IPS DF 4.7 (cell line): ENCODE results near the gene TSPAN18.

ENCODE experiments used
- DNase-seq: peaks from one replicate; pipeline ENCODE4 v3.0.0-alpha.2; 2013; ENCODE audit warnings: low spot score; ENCODE audit errors: extremely low read depth

The TSPAN18 gene

DNA sequence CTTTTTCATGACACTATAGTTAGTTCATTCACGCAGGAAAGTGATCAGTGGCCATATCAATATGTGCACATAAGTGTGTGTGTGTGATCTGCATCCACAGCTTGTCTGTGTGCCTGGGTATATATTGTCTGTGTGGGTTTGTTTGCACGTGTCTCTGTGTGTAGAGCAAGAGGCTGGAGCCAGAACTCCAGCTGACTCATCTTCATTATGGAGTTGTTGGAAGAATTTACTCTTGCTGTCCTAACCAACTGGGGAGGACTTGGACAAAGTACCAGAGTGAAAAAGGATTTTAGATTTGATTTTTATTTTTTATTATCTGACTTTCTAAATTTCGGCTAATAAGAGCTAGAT is 160.0 kb downstream of the TSPAN18 start:
- no peak for DNase-seq

DNA sequence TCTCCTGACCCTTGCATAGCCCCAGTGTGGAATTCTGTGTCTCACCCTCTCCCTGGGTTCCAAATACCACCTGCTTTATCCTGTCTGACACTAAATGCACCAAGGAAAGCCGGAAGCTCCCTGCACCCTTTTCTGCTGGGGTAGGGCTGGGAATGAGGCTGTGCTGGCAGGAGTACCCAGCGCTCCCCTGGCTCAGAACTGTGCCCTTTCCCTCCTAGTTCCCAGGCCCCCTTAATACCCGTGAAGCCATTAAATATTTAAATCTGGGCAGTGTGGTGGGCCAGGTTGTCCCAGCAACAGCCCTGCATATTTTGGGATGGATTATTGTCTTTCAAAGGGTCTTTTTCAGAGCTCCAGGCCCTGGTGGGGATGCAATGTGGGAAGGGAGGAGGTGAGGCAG is 160.9 kb downstream of the TSPAN18 start:
- DNase-seq, result no peak

DNA sequence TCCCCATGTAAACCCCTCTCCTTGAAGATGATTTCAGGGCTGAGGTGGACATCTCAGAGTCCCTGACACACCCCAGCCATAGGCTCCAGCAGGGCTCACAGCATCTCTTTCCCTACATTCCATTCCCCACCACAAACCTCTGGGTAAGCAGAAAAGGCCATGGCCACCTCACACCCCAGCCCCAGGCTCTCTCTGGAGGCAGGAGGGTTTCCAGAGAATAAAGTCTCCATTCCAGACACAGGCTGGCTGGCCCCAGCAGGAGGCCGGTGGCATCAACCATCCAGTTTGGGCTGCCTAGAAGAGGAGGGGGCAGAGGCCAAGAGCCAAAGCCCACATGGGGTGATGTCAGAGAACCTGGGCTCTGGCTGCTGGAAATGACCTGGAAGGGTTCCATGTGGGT is 162.5 kb downstream of the TSPAN18 start:
- DNase-seq, result no peak

DNA sequence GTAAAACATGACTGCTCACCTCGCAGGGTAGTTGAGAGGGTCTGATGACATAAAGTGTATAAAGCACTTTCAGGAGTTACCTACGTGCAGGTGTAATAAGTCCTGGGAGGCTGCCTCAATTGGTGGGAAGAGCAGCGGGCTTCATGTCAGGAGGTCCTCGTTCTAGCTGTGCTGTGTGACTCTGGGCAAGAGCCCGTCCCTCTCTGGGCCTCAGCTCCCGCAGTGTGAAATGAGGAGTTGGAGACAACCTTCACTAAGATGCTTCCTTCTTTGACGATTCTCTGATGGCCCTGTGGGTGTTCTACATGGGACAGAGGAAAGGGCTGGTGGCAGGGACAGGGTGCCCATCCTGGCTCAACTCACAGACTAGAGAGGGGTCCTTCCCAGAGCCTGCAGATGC is 166.1 kb downstream of the TSPAN18 start:
- no peak for DNase-seq

DNA sequence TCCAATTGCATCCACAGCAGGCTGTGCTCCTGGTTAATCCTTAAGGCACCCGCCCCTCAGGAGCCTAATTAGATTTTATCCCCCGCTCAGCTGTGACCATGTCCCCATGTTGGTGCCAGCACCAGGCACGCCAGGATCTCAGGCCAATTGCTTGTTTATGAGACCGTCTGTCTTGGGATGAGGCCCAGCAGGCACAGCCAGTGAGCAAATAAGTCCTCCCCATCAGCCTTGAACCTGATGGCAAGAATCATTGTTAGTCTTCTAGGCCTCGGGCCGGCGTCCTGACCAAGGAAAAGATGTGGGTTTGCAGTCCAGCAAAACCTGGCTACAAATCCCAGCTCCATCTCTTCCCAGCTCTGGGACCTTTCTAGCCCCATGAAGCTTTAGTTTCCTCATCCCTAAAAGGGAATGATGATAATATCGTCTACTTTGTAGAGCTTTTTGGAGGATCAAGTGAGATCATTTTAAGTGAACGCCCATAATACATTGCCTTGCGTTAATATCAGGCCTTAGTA is 166.6 kb downstream of the TSPAN18 start:
- no peak for DNase-seq

DNA sequence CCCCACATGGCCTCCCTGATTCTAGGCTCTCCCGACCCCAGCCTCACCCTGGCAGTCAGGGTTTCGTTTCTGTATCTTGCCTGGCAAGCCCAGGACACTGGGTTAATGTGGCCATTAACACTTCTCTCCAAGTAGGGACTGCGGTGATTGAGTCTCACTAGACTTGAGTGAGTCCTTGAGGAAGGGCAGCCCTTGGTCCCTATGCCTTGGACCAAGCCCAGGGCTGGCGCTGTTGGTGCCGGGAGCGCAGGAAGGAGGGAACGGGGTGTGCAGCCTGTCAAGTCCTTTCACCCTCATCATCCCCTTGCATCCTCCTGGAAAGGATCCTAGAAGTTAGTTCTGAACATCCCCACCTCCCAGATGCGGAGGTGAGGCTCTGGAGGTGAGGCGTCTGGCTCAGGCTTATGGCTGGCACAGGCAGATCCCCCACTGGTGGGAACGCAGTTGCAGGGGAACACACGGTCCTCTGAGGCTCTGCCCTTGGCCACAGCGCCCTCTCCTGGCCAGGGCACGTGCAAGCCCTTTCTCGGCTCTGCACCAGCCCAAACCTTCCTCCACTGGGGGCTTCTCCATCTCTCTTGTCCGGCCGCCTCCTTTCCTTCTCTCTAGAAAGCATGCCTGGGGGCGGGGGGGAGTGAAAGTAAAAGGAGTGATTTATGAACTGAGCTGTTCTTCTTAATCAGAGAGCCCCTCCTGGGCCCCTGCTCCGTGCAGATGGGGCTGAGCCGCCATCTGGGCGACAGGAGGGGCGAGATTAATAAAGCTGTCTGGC is 167.3 kb downstream of the TSPAN18 start:
- peak; percentile 71 for DNase-seq

DNA sequence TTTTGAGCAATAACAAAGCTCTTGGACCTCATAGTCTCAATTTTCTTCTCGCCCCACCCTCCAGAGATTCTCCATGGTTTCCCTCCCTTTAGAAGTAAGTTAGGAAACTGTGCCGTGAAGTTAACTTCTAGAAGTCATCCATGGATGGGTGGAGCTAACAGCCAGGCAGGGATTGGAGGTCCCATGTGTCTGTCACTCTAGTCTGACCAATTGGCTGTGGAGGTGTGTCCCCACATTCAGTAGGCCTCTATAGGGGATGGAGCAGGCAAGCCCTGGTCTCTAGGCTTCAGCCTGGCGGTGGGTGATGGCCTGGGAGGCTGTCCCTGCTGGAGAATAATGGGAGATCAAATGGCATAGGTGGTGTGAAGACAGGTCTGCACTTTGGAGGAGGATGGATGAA is 173.2 kb downstream of the TSPAN18 start:
- DNase-seq, result no peak

DNA sequence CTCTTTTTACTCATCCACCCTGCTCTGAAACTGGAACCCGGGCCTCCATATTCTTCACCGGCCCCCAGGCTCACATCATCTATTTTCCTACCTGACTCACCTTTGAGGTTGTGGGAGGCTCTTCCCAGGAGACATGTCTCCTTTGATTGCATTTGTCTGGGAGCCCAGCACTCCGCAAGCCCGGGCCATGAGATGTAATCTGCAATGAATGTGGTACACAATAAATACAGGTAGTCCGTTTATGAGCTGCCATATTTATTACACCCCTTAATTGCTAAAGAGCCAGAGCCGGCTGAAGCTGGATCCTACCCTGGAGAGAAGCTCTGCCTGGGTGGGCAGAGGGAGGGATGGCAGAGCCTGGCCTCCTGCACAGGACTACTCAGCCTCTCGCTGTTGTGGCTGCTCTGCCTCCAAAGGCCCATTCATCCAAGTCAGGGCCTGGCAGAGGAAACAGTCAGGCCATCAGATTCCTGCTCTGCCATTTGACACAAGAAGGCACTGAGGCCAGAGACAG is 174.4 kb downstream of the TSPAN18 start:
- DNase-seq, result no peak

DNA sequence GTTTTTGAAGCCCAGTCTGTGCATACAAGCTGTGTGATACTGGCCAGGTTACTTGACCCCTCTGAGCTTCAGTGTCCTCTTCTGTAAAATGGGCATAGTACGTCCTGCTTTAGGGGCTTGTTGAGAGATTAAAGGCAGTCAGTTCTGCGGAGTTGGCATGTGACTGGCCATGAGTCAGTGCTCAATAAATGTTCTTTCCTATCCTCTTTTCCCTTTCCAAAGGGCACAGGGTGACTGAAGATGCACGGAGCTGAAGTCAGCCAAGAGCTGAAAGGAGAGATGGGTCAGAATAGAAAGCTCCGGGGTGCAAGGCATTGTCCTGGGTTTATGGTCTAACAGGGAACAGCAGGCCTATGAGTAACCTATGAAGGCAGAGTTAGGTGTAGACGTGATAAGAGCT is 175.0 kb downstream of the TSPAN18 start:
- DNase-seq, result no peak

DNA sequence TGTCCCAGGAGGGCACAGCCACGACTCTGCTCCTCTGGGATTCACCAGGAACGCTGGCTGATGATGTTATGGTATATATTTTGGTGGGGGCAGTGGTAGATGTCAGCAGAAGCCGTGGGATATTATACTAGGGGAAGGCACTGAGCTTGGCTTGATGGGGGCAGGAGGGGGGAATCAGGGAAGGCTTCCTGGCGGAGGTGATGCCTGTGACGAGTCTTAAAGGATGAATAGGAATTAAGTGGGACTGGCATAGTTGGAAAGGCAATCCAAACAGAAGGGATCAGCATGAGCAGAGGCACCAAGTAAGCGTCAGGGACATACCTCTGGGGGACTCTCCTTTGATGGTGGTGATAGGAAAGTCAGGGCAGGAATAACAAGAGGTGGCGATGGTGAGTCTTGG is 176.3 kb downstream of the TSPAN18 start:
- DNase-seq, result no peak

DNA sequence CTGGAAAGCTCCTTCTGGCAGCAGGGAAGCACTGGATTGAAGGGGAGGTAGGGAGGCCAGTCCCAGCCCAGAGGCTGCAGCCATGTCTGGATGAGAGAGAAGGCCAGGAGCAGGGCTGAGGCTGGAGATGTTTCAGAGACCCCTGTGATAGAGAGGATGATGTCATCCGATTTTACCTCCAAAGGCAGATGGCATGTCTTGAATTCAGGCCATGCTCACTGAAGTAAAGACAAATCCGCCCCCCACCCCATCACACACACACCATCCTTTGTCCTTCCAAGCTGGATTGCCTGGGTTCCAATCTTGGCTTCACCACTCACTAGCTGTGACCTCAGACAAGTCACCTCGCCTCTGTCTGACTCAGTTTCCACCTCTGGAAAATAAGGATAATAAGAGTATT is 176.8 kb downstream of the TSPAN18 start:
- DNase-seq, result no peak

DNA sequence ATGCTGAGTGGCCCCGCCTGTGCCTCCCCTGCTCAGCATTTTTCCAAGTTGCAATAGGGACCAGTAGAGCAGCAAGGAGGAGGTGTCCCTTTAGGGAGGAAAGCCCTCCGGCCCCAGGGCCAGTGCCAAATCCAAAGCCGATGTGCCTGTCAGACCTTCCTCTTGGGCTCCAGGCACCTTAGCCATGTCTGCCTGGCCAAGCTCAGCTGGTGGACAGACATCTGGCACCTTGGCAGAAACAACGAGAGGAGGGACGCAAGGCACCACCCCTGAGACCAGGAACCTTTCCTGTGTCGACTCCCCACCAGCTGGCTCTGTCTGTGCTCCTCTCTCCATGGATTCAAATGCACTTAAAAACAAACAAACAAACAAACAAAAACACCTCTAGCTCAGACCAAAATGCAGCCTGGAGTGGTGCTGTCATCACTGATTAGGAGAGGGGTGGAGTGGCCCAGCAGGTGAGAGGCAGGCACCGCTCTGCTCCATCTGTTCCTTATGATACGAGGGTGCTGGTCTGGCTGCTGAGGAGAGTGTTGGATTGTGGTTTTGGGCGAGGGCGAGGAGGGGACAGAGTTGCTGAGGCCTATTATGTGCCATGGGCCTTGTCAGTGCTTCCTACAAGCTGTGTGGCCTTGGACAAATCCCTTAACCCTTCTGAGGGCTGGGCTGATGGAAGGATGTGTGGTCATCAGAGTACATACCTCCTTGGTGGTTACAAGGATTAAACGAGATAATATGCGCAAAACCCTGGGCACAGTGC is 177.7 kb downstream of the TSPAN18 start:
- no peak for DNase-seq

DNA sequence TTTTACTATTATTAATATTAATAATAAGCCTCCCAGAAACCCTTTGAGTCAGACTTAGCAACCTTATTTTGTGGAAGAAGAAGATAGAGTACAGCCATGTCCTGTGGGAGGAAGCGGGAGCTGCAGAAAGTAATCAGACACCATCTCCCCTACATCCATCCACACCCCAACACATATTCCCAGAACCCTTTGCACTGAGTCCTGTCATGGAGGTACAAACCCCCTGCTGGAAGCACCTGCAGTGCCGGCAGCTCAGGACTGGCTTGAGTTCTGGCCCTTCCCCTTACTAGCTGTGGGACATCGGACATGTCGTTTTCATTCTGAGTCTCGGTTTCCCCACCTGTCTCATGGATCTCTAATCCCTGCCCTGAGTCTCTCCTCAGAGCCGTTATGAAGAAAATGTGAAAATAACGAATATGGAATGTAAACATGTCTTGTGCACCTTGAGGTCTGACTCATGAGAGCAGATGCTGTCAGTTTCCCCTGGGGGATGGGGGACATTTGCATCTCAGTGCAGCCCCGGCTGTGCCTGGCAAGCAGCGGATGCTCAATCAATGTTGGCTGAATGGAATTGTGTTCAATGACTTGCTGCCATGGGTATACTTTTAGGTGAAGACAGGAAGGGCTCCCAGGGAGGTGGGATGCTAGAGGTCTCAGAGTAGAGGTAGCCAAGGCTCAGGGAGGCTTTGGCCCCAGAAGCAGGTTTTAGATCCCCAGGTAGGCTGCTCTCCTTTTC is 178.5 kb downstream of the TSPAN18 start:
- DNase-seq, result no peak

DNA sequence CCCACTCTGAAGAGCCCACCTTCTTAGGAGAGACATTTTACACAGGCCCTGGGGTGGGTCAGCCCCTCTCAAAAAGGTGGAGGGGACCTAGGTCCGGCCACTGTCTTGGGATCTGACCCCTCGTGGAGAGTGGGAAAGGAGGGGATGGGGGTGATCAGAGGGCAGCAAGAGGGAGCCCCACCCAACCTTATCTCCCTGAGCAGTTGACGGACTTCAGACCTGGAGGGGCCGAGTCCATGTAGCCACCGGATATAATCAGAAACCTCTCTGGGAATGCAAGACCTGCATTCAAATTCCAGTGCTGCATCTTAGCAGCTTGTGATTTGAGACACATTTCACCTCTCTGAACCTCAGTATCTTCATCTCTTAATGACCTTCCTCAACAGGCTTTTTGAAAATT is 179.9 kb downstream of the TSPAN18 start:
- no peak for DNase-seq

DNA sequence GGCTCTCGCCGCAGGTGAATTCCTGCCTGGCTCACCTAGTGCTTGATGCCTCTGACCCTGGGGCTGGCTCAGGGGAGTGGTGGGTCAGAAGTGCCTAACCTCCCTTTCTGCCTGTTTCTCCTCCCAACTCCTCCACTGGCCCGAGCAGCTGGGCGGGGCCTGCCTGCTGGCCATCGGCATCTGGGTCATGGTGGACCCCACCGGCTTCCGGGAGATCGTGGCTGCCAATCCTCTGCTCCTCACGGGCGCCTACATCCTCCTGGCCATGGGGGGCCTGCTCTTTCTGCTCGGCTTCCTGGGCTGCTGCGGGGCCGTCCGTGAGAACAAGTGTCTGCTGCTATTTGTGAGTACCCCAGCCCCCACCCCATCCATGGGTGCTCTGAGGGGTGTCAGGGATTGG is 182.8 kb downstream of the TSPAN18 start:
- DNase-seq, result no peak

DNA sequence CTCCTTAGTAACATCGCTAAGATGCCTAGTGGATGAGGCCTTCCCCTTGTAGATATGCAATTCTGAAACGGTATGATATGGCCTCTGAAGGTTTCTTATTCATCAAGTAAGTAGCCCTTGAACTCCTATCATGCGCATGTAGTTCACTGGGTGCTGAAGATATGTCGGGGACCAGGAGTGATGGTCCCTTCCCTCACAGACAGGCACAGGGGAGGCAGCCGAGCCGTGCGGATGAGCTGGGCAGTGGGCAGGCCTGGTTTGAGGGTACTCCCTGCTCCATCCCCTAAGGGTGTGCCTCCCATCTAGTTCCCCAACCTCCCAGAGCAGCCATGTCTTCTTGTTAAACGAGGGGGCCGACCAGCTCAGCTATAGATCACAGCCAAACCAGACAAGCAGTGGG is 183.8 kb downstream of the TSPAN18 start:
- no peak for DNase-seq

DNA sequence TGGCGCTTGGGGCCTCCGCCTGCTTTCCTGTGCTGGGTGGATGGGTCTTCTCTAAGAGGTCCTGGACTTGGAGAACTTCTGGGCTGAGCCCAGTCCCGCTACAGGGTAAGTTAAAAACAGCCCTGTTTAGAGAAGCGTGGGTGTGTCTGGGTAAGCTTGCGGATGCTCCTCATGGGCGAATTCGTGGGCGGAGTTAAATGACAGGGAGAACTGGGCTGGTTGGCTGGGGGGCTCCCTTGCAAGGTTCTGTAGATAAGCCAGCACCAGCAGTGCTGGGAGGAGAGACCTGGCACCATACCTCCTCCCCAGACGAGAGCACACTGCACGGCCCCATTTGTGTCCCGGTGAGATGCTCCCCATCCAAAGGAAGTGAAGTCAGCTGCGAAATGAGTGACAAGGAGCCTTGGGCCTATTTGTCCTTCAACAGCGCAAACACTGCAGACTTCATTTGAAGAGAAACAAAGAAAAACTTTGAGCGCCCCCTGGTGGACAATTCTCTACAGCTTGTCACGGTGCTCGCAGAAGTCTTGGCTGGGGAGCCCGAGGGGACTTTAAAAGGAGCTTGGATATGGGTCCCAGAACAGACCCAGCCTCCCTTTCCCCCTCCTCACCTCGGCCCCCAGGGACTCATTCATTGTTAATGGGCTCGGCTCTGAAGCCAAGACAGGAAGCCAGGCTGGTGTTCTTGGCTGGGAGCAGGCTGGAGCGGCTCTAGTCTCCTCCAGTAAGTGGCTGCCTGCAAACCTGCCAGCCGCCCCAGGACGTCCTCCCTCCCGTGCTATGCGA is 184.5 kb downstream of the TSPAN18 start:
- DNase-seq, result no peak

DNA sequence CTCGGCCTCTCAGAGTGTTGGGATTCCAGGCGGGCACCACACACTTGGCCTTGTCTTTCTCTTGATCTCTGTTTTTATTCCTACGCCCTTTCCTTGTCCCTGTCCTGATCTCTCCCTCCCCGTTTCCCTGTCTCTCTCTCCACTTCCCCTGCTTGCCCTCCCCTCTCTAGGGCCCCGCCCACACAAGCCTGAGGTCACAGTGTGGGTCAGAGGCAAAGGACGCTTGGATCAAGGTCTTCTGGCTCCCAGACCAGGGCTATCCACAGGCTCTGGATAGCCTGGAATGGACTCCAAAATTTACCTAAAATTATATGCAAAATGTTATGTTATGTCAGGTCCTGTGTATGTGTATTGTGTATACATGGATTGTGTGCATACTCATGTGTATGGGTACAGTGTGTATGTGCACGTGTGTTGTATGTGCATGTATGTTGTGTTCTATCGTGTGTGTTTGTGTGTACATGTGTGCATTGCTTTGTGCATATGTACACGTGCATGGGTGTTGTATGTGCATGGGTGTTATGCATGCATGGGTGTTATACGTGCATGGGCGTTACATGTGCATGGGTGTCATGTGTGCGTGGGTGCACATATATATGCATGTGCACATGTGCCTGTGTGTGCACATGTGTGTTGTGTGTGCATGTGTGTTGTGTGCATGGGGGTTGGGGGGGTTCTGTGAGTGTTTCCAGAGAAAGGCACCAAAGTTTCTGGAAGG is 185.7 kb downstream of the TSPAN18 start:
- DNase-seq, result no peak

DNA sequence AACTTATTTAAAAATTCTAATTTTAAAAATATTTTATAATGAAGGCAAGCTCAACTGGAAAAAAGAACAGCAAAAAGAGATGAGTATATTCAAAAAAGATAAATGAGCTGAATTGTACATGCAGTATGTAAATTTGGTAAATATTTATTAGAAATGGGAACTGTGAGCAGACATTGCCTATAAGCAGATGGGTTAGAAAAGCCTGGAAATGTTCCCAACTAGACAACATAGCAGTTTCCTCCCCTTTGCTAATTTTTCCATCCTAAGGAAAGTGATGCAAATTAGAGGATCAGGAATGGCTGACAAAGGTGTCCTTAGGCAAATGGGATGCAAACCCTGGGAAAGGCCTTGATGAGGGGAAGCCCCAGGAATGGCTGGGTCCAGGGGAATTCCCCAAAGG is 186.7 kb downstream of the TSPAN18 start:
- DNase-seq, result no peak

DNA sequence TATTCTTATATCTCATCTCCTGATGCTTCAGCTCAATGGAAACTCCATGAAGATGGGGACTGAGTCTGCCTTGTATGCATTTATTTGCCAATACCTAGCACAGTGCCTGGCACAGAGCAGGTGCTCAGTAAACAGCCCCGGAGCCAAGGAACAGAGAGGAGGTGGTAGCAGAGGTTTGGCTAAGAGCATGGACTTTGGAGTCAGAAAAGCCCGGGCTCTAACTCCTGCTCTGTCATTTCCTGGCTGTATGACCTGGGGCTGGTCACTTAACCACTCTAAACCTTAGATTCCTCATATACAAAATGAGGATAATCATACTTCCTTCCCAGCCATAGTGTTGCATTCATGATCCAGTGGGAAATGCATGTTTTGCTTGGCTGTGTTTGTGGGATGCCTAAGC is 187.3 kb downstream of the TSPAN18 start:
- DNase-seq, result no peak

DNA sequence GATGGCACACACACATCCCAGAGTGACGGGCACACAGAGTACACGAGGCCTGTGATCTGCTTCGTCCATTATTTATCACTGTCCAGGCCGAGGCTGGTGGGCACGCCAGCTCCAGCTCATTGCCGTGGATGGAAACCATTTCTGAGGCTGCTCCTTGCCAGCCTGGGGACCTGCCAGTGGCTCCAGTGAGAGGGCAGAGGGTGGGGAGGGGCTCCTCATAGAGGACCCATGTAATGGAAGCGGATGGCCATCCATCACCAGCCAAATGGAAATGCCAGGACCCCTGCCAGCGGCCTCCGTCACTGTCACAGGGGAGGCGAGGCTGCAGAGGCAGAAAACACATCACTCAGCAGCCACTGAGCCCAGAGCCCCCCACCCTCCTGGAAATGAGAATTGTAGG is 188.2 kb downstream of the TSPAN18 start:
- DNase-seq, result no peak
